ENCODE measurements around the gene GRAP2. TPM values are rescaled to one million over a fixed set of nuclear protein-coding genes. Genes with fewer than 3 reads are reported as not detected.
"Not testable (repeated sequence)": the region's sequence is repeated elsewhere in the genome, so short reads cannot be mapped to it uniquely, and the experiment has no call there.

Gene GRAP2
- total RNA-seq, 6 donors from 2014 or later, result 3.2 to 22.0 (median 7.2) TPM

- no peak overlapping the region for H3K27ac ChIP-seq
- no peak overlapping the region for H3K4me3 ChIP-seq
- no peaks in the 10 kb centered on the region for H3K4me1 ChIP-seq
- no peaks in the 10 kb centered on the region for H3K9me3 ChIP-seq
- WGBS, 2 donors, result 63 to 65% methylated on average over 7 of the region's 7 CpGs
- no peak for ATAC-seq (ENCODE audit: low FRiP score in 2 of 2)
- H3K27me3 ChIP-seq, result no peaks in the 10 kb centered on the region
- no peaks in the 10 kb centered on the region for H3K36me3 ChIP-seq
- DNase-seq, result no peak
- TF ChIP-seq POLR2A (IDR thresholded peaks at IDR 0.05) (no peak), CTCF (IDR thresholded peaks at IDR 0.05) (no peak), POLR2AphosphoS5 (IDR thresholded peaks at IDR 0.05) (no peak), EP300 (IDR thresholded peaks at IDR 0.05) (no peak)
Observed at GRCh38 chr22:39859903-39860588, 40.8 kb upstream of the GRAP2 start.

- WGBS, 2 donors, result 67 to 74% methylated on average over 1 of the region's 1 CpG
- H3K27ac ChIP-seq, result no peak overlapping the region
- H3K36me3 ChIP-seq, result no peaks in the 10 kb centered on the region
- no peak for TF ChIP-seq CTCF (IDR thresholded peaks at IDR 0.05)
- TF ChIP-seq POLR2A (IDR thresholded peaks at IDR 0.05), result no peak
- TF ChIP-seq POLR2AphosphoS5 (IDR thresholded peaks at IDR 0.05), result no peak
- TF ChIP-seq EP300 (IDR thresholded peaks at IDR 0.05), result no peak
- no peak overlapping the region for H3K4me3 ChIP-seq
- H3K27me3 ChIP-seq, result no peaks in the 10 kb centered on the region
- H3K9me3 ChIP-seq, result no peaks in the 10 kb centered on the region
- no peak for DNase-seq
- no peak for ATAC-seq (ENCODE audit: low FRiP score in 2 of 2)
- H3K4me1 ChIP-seq, result no peaks in the 10 kb centered on the region
Observed at GRCh38 chr22:39868741-39869140, 32.1 kb upstream of the GRAP2 start.

- H3K4me3 ChIP-seq; H3K27ac ChIP-seq; H3K36me3 ChIP-seq; DNase-seq; ATAC-seq (ENCODE audit: low FRiP score in 2 of 2); H3K27me3 ChIP-seq; H3K4me1 ChIP-seq; H3K9me3 ChIP-seq: not testable (repeated sequence)
- WGBS, 2 donors, result 91 to 100% methylated on average over 2 of the region's 2 CpGs
Observed at GRCh38 chr22:39869797-39870196, 31.1 kb upstream of the GRAP2 start.

- Histone ChIP-seq H3K27me3 (no peaks in the 10 kb centered on the region), H3K9me3 (no peaks in the 10 kb centered on the region), H3K36me3 (no peaks in the 10 kb centered on the region), H3K27ac (no peak overlapping the region), H3K4me1 (no peaks in the 10 kb centered on the region), H3K4me3 (no peak overlapping the region)
- ATAC-seq (ENCODE audit: low FRiP score in 2 of 2) (no peak), DNase-seq (no peak)
- TF ChIP-seq EP300 (IDR thresholded peaks at IDR 0.05) (no peak), CTCF (IDR thresholded peaks at IDR 0.05) (no peak), POLR2A (IDR thresholded peaks at IDR 0.05) (no peak), POLR2AphosphoS5 (IDR thresholded peaks at IDR 0.05) (no peak)
- 70 to 76% methylated on average over 5 of the region's 5 CpGs for WGBS, 2 donors
Observed at GRCh38 chr22:39871008-39871798, 29.7 kb upstream of the GRAP2 start.

- Histone ChIP-seq H3K36me3 (no peaks in the 10 kb centered on the region), H3K27me3 (no peaks in the 10 kb centered on the region), H3K4me1 (no peaks in the 10 kb centered on the region), H3K4me3 (no peak overlapping the region), H3K27ac (no peak overlapping the region), H3K9me3 (no peaks in the 10 kb centered on the region)
- ATAC-seq (ENCODE audit: low FRiP score in 2 of 2) (no peak), DNase-seq (no peak)
- TF ChIP-seq POLR2A (IDR thresholded peaks at IDR 0.05), result no peak
- TF ChIP-seq CTCF (IDR thresholded peaks at IDR 0.05), result no peak
- TF ChIP-seq EP300 (IDR thresholded peaks at IDR 0.05), result no peak
- TF ChIP-seq POLR2AphosphoS5 (IDR thresholded peaks at IDR 0.05), result no peak
- WGBS, 2 donors, result 85 to 93% methylated on average over 1 of the region's 1 CpG
Observed at GRCh38 chr22:39872548-39872947, 28.3 kb upstream of the GRAP2 start.
